H9 (cell line): ENCODE measurements around the gene AKR7A3. TPM values are rescaled to one million over a fixed set of nuclear protein-coding genes. Genes with fewer than 3 reads are reported as not detected.

Source experiments
- DNase-seq: peaks from one replicate; pipeline ENCODE4 v3.0.0-alpha.2; 2017
- H2AFZ ChIP-seq: one replicate; pipeline ENCODE4 v1.6.1; 2013; ENCODE audit warnings: mild to moderate bottlenecking, low read length, control low read depth, moderate library complexity
- H2AK5ac ChIP-seq: 2 replicates; pipeline ENCODE4 v1.6.1; 2013; ENCODE audit warnings: low read length, control low read depth, mixed read lengths; ENCODE audit not compliant: insufficient read length
- H2BK120ac ChIP-seq: one replicate; pipeline ENCODE4 v1.6.1; 2013; ENCODE audit warnings: low read depth, mild to moderate bottlenecking, low read length, control low read depth, inconsistent platforms; ENCODE audit not compliant: poor library complexity, severe bottlenecking
- H2BK12ac ChIP-seq: 2 replicates; pipeline ENCODE4 v1.6.1; 2013; ENCODE audit warnings: low read length, control low read depth, mixed read lengths, low read depth; ENCODE audit not compliant: insufficient read length
- H2BK15ac ChIP-seq: 2 replicates; pipeline ENCODE4 v1.6.1; 2013; ENCODE audit warnings: low read depth, low read length, control low read depth
- H2BK20ac ChIP-seq: one replicate; pipeline ENCODE4 v1.6.1; 2013; ENCODE audit warnings: low read depth, mild to moderate bottlenecking, low read length, control low read depth, inconsistent platforms; ENCODE audit not compliant: poor library complexity, severe bottlenecking
- H2BK5ac ChIP-seq: 2 replicates; pipeline ENCODE4 v1.6.1; 2013; ENCODE audit warnings: low read length, control low read depth, mixed read lengths; ENCODE audit not compliant: insufficient read length
- H3K14ac ChIP-seq: 2 replicates; pipeline ENCODE4 v1.6.1; 2013; ENCODE audit warnings: low read length, control low read depth; ENCODE audit not compliant: insufficient read depth
- H3K18ac ChIP-seq: 2 replicates; pipeline ENCODE4 v1.6.1; 2013; ENCODE audit warnings: low read depth, mild to moderate bottlenecking, mixed read lengths, low read length, control low read depth; ENCODE audit not compliant: insufficient read length
- H3K23ac ChIP-seq: 2 replicates; pipeline ENCODE4 v1.6.1; 2013; ENCODE audit warnings: low read length, control low read depth, mixed read lengths, low read depth; ENCODE audit not compliant: insufficient read length
- H3K23me2 ChIP-seq: 2 replicates; pipeline ENCODE4 v1.6.1; 2013; ENCODE audit warnings: low read depth, mild to moderate bottlenecking, mixed read lengths, low read length, control low read depth; ENCODE audit not compliant: insufficient read length, poor library complexity, severe bottlenecking
- H3K27ac ChIP-seq: 2 replicates; pipeline ENCODE4 v1.5.1; 2013; ENCODE audit warnings: low read length, control low read depth, mixed read lengths, low read depth; ENCODE audit not compliant: insufficient read length
- H3K27me3 ChIP-seq: 2 replicates; pipeline ENCODE4 v1.6.1; 2013; ENCODE audit warnings: low read length, control low read depth, inconsistent platforms; ENCODE audit not compliant: insufficient read depth
- H3K4ac ChIP-seq: 2 replicates; pipeline ENCODE4 v1.6.1; 2013; ENCODE audit warnings: low read depth, mild to moderate bottlenecking, control low read depth, inconsistent platforms, low read length, moderate library complexity
- H3K4me1 ChIP-seq: 2 replicates; pipeline ENCODE4 v1.6.1; 2013; ENCODE audit warnings: low read length, control low read depth, inconsistent platforms; ENCODE audit not compliant: insufficient read depth
- H3K4me2 ChIP-seq: 2 replicates; pipeline ENCODE4 v1.6.1; 2013; ENCODE audit warnings: low read length, control low read depth, mixed read lengths; ENCODE audit not compliant: insufficient read length, insufficient read depth
- H3K56ac ChIP-seq: 2 replicates; pipeline ENCODE4 v1.6.1; 2013; ENCODE audit warnings: low read depth, mild to moderate bottlenecking, mixed read lengths, low read length, control low read depth; ENCODE audit not compliant: insufficient read length
- H3K79me1 ChIP-seq: 2 replicates; pipeline ENCODE4 v1.6.1; 2013; ENCODE audit warnings: low read depth, mild to moderate bottlenecking, moderate library complexity, low read length, control low read depth, inconsistent platforms; ENCODE audit not compliant: insufficient read depth, poor library complexity, severe bottlenecking
- H3K79me2 ChIP-seq: 2 replicates; pipeline ENCODE4 v1.6.1; 2013; ENCODE audit warnings: low read length, control low read depth, inconsistent platforms; ENCODE audit not compliant: insufficient read depth
- H3K9ac ChIP-seq: 2 replicates; pipeline ENCODE4 v1.6.1; 2013; ENCODE audit warnings: low read length, control low read depth, mixed read lengths; ENCODE audit not compliant: insufficient read length; ENCODE audit errors: extremely low read depth
- H3K9me3 ChIP-seq: one replicate; pipeline ENCODE4 v1.6.1; 2013; ENCODE audit warnings: low read depth, low read length, inconsistent platforms; ENCODE audit not compliant: control insufficient read depth
- H3T11ph ChIP-seq: one replicate; pipeline ENCODE4 v1.6.1; 2013; ENCODE audit warnings: mild to moderate bottlenecking, low read length, control low read depth, inconsistent platforms
- H4K20me1 ChIP-seq: one replicate; pipeline ENCODE4 v1.6.1; 2013; ENCODE audit not compliant: control insufficient read depth, insufficient read length, insufficient read depth
- H4K5ac ChIP-seq: 2 replicates; pipeline ENCODE4 v1.6.1; 2013; ENCODE audit warnings: low read depth, mild to moderate bottlenecking, mixed read lengths, low read length, control low read depth; ENCODE audit not compliant: insufficient read length
- H4K8ac ChIP-seq: replicated peaks from 2 replicates; pipeline ENCODE4 v1.6.1; 2013; ENCODE audit warnings: low read length, control low read depth, mixed read lengths, low read depth; ENCODE audit not compliant: insufficient read length
- H4K91ac ChIP-seq: 2 replicates; pipeline ENCODE4 v1.6.1; 2013; ENCODE audit warnings: low read depth, mild to moderate bottlenecking, moderate library complexity, mixed read lengths, low read length, control low read depth; ENCODE audit not compliant: insufficient read length
- H3K27ac Mint-ChIP-seq, 3 experiments: 2 replicates in 2 of 3; 3 replicates in 1 of 3; pipeline ENCODE4 v1.8.0; 2020 to 2021; ENCODE audit warnings: mixed read lengths in 3 of 3, mild to moderate bottlenecking in 1 of 3, moderate library complexity in 1 of 3
- H3K27me3 Mint-ChIP-seq: 2 replicates; pipeline ENCODE4 v1.8.0; 2021; ENCODE audit warnings: low read depth, mild to moderate bottlenecking, moderate library complexity, mixed read lengths
- H3K36me3 Mint-ChIP-seq, 3 experiments: 2 replicates in 2 of 3; 3 replicates in 1 of 3; pipeline ENCODE4 v1.8.0; 2020 to 2021; ENCODE audit warnings: low read depth in 3 of 3, mixed read lengths in 3 of 3; ENCODE audit not compliant: insufficient read depth in 1 of 3
- H3K4me1 Mint-ChIP-seq, 2 experiments: 2 replicates each; pipeline ENCODE4 v1.8.0; 2020; ENCODE audit warnings: mixed read lengths in 2 of 2
- H3K4me3 Mint-ChIP-seq, 2 experiments: 2 replicates in 1 of 2; 3 replicates in 1 of 2; pipeline ENCODE4 v1.8.0; 2020 to 2021; ENCODE audit warnings: mild to moderate bottlenecking in 2 of 2, mixed read lengths in 2 of 2, moderate library complexity in 1 of 2
- H3K9me3 Mint-ChIP-seq, 2 experiments: 2 replicates in 1 of 2; 3 replicates in 1 of 2; pipeline ENCODE4 v1.8.0; 2020; ENCODE audit warnings: mild to moderate bottlenecking in 2 of 2, mixed read lengths in 2 of 2, moderate library complexity in 1 of 2
- WGBS: extraction: QIAGEN DNeasy Blood & Tissue Kit; methylation state at CpG from one replicate; pipeline ENCODE4 v1.1.7; 2013; ENCODE audit warnings: missing lambda C conversion rate, low lambda C conversion rate, mixed read lengths; ENCODE audit not compliant: insufficient read length; ENCODE audit errors: extremely low coverage; 5-methylcytosine and 5-hydroxymethylcytosine counted together
- total RNA-seq: library from RNA; stranded (reverse); gene quantifications from 2 replicates; pipeline ENCODE4 v1.2.1, GENCODE V29; 2021
- TF ChIP-seq, protein P1 (sequence below): fragments of 200-600 bp; sonication (generic); conservative IDR thresholded peaks from 3 replicates; pipeline ENCODE4 v1.8.0; 2021; ENCODE audit warnings: antibody characterized with exemption, mild to moderate bottlenecking

The AKR7A3 gene
- total RNA-seq, 1 experiment from 2014 or later = 0.74 TPM

DNA sequence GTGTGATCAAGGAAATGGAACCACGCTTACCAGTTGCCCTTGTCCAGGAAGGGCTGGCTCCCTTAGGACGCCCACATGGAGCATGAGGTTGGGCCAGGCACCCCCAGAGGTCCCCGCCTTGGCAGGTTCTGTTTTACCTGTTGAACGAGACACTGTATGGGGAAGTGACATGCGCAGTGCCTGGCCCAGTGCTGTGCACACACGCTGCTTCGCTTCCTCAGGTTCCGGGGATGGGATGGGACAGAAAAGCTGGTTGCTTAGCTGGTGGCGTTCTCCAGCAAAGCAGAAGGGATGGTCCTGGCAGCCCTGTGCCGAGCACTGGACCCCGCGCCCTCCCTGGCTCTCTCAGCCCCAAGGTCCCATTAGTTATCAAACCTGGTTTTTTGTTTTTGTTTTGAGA, 44.3 kb upstream of the AKR7A3 start:
- H3K36me3 Mint-ChIP-seq = peaks cover 3 to 5% (median 4%) of the 10 kb centered on the region in 3 experiments
- Histone ChIP-seq H3K79me2 (no peaks in the 10 kb centered on the region), H4K91ac (no peak overlapping the region), H3K14ac (no peak overlapping the region), H3K27ac (no peak overlapping the region), H3K56ac (no peak overlapping the region), H3K9ac (no peak overlapping the region), H2AFZ (no peak overlapping the region), H3K23me2 (no peaks in the 10 kb centered on the region), H2BK5ac (no peak overlapping the region), H4K5ac (no peak overlapping the region), H4K20me1 (no peaks in the 10 kb centered on the region), H2AK5ac (no peak overlapping the region), H2BK20ac (no peak overlapping the region), H3K4ac (no peak overlapping the region), H3K9me3 (no peaks in the 10 kb centered on the region), H4K8ac (no peak overlapping the region), H3K79me1 (no peaks in the 10 kb centered on the region), H3K18ac (no peak overlapping the region), H2BK120ac (no peak overlapping the region), H2BK12ac (no peak overlapping the region), H2BK15ac (no peak overlapping the region), H3K4me2 (no peak overlapping the region), H3K23ac (no peak overlapping the region), H3K27me3 (no peaks in the 10 kb centered on the region), H3T11ph (no peak overlapping the region), H3K4me1 (no peaks in the 10 kb centered on the region)
- H3K27me3 Mint-ChIP-seq = no peaks in the 10 kb centered on the region; the same call in 1 of the 2 replicates
- peaks cover 3 to 5% of the 10 kb centered on the region in 2 experiments for H3K4me1 Mint-ChIP-seq
- WGBS = no CpG with 5 or more reads among the region's 12 CpGs
- H3K27ac Mint-ChIP-seq = no peak overlapping the region
- no peak overlapping the region for H3K4me3 Mint-ChIP-seq
- H3K9me3 Mint-ChIP-seq = no peaks in the 10 kb centered on the region
- TF ChIP-seq, protein P1, sequence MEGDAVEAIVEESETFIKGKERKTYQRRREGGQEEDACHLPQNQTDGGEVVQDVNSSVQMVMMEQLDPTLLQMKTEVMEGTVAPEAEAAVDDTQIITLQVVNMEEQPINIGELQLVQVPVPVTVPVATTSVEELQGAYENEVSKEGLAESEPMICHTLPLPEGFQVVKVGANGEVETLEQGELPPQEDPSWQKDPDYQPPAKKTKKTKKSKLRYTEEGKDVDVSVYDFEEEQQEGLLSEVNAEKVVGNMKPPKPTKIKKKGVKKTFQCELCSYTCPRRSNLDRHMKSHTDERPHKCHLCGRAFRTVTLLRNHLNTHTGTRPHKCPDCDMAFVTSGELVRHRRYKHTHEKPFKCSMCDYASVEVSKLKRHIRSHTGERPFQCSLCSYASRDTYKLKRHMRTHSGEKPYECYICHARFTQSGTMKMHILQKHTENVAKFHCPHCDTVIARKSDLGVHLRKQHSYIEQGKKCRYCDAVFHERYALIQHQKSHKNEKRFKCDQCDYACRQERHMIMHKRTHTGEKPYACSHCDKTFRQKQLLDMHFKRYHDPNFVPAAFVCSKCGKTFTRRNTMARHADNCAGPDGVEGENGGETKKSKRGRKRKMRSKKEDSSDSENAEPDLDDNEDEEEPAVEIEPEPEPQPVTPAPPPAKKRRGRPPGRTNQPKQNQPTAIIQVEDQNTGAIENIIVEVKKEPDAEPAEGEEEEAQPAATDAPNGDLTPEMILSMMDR = no peak
- no peak for DNase-seq
